ENCODE results near the gene KRTAP10-4. TPM values are rescaled to one million over a fixed set of nuclear protein-coding genes. Genes with fewer than 3 reads are reported as not detected.

The KRTAP10-4 gene
- total and polyA plus RNA-seq, 2 experiments from 2014 or later = 0.16 TPM; not detected in 1

DNA sequence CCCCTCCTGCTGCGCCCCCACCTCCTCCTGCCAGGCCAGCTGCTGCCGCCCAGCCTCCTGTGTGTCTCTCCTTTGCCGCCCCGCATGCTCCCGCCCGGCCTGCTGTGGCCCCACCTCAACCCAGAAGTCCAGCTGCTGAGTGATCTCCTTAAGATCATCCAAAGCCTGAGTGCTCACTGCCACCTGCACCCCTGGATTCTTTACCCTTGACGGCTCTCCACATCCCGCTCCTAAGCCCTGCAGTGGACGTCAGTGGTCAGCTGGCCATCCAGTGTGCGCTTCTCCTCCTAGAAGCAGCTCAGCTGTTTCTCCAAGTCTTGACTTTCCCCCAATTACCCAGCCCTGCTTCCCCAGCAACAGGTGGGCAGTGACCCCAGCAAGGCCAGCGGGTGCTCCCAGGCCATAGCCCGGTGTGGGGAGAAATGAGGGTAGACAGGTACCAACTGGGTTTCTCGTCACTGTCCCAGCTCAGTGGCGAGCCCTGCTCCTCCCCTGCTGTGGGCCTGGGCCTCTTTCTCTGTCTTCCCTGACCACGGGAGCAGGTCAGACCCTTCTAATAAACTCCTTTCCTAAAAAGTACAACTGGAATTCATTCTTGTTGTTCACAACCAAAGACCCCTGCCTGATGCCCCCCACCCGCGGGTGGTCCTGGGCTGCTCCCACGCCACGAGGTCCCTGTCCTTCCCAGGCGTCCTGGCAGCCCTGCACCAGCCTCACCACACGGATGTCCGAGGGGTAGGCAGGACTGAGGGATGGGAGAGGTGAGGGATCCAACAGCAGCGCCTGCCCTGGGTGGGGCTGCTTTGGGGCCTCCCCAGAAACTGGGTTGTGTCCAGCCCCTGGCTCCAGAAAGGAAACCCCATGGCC is 28.3 kb downstream of the KRTAP10-4 start:
- TF ChIP-seq, protein P1, sequence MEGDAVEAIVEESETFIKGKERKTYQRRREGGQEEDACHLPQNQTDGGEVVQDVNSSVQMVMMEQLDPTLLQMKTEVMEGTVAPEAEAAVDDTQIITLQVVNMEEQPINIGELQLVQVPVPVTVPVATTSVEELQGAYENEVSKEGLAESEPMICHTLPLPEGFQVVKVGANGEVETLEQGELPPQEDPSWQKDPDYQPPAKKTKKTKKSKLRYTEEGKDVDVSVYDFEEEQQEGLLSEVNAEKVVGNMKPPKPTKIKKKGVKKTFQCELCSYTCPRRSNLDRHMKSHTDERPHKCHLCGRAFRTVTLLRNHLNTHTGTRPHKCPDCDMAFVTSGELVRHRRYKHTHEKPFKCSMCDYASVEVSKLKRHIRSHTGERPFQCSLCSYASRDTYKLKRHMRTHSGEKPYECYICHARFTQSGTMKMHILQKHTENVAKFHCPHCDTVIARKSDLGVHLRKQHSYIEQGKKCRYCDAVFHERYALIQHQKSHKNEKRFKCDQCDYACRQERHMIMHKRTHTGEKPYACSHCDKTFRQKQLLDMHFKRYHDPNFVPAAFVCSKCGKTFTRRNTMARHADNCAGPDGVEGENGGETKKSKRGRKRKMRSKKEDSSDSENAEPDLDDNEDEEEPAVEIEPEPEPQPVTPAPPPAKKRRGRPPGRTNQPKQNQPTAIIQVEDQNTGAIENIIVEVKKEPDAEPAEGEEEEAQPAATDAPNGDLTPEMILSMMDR (IDR thresholded peaks at IDR 0.05; ENCODE audit: low read depth, low read length) = no peak
- H3K27me3 ChIP-seq = no peaks in the 10 kb centered on the region
- no peaks in the 10 kb centered on the region for H3K36me3 ChIP-seq
- no peaks in the 10 kb centered on the region for H3K4me1 ChIP-seq (ENCODE audit: low read depth)
- no peak overlapping the region for H3K4me3 ChIP-seq
- H3K27ac ChIP-seq = no peak overlapping the region
- no peak for DNase-seq (ENCODE audit: low read depth in 1 of 2, low spot score in 1 of 2)
- H3K9me3 ChIP-seq (ENCODE audit: low read depth) = no peaks in the 10 kb centered on the region

DNA sequence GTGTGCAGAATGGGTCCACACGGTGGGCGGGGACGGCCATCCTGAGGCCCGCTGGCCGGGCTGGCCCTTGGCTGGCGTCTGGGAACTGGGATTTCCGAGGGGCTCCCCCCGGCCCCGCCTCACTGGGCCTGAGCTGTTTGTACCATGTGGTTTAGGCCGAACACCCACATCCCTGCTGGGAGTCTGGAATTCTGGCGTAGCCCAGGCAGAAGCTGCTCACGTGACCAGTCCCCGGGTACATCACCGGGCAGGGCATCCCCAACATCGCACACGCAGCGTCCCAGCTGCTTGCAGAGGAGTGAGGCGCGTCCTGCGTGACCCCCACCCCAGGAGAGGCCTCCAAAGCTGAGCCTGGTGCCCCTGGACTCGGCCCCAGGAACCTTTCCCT is 28.9 kb downstream of the KRTAP10-4 start:
- Histone ChIP-seq H3K36me3 (no peaks in the 10 kb centered on the region), H3K4me3 (no peak overlapping the region), H3K27ac (no peak overlapping the region), H3K4me1 (ENCODE audit: low read depth) (no peaks in the 10 kb centered on the region), H3K27me3 (no peaks in the 10 kb centered on the region), H3K9me3 (ENCODE audit: low read depth) (no peaks in the 10 kb centered on the region)
- no peak for DNase-seq (ENCODE audit: low read depth in 1 of 2, low spot score in 1 of 2)
- TF ChIP-seq, protein P1 (IDR thresholded peaks at IDR 0.05; ENCODE audit: low read depth, low read length) = no peak

DNA sequence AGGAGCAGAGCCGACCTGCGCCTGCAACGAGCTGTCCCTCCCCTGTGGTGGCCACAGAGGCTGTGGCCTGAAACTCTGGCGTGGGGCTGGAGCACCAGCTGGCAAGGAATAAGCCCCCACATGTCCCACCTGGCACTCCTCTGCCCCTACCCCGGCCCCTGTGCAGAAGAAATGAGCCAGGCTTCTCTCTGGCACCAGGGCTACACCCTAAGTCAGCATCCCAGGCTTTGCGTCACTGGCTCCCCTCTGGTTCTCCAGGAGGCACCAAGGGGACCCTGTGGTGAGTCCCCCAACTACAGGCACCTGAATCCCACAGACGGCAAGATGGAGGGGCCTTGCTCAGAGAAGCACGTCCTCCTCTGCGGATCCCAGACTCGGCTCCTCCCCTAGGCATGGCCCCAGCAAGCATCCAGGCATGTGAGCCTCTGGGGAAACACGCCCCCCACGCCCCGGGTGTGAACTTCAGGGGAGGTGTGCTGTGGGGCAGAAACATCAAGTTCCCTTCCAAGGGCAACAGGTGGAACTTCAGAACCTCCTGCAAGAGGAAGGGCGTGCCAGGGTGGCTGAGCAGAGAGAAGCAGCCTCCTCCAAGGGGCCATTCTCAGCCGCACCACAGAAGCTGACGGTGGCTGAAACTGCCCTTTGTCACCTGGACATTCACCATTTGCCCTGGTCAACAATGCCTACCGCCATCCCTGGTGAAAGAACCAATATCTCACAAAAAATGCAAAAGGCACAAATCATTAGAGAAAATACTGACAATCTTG is 29.8 kb downstream of the KRTAP10-4 start:
- TF ChIP-seq, protein P1 (IDR thresholded peaks at IDR 0.05; ENCODE audit: low read depth, low read length) = no peak
- Histone ChIP-seq H3K27me3 (no peaks in the 10 kb centered on the region), H3K9me3 (ENCODE audit: low read depth) (no peaks in the 10 kb centered on the region), H3K4me1 (ENCODE audit: low read depth) (no peaks in the 10 kb centered on the region), H3K36me3 (no peaks in the 10 kb centered on the region), H3K27ac (no peak overlapping the region), H3K4me3 (no peak overlapping the region)
- no peak for DNase-seq (ENCODE audit: low read depth in 1 of 2, low spot score in 1 of 2)

DNA sequence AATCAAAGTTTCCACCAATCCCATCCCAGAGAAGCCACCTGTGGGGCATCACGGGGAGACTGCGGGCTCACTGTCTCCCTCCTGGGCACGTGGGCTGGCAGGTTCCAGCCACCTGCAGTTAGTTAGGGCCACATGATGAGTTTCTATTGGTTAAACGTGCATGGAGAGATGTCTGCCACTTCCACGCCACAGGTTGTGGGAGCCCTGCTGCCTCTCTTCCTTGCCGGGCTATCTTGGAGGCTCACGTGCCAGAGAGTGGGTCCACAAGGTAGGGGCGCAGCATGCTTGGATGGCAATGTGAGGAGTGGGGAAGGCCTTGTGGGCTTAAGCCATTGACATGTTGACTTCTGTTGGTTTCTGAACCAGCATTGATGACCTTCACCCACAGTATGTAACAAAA is 30.4 kb downstream of the KRTAP10-4 start:
- Histone ChIP-seq H3K27me3 (no peaks in the 10 kb centered on the region), H3K4me1 (ENCODE audit: low read depth) (no peaks in the 10 kb centered on the region), H3K9me3 (ENCODE audit: low read depth) (no peaks in the 10 kb centered on the region), H3K27ac (no peak overlapping the region), H3K36me3 (no peaks in the 10 kb centered on the region), H3K4me3 (no peak overlapping the region)
- TF ChIP-seq, protein P1 (IDR thresholded peaks at IDR 0.05; ENCODE audit: low read depth, low read length) = no peak
- DNase-seq (ENCODE audit: low read depth in 1 of 2, low spot score in 1 of 2) = no peak

DNA sequence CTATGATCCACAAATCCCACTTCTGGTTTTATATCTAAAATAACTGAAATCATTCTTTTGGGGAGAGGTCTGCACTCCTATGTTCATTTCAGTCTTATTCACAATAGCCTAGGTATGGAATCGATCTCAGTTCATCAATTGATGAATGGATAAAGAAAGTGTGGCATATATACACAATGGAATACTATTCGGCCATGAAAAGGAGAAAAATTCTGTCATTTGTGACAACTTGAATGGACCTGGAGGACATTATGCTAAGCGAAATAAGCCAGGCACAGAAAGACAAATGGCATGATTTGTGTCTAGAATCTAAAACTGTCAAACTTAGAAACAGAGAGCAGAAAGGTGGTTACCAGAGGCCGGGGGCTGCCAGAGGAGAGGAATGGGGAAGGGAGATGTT is 33.0 kb downstream of the KRTAP10-4 start:
- H3K4me1 ChIP-seq (ENCODE audit: low read depth) = no peaks in the 10 kb centered on the region
- DNase-seq (ENCODE audit: low read depth in 1 of 2, low spot score in 1 of 2) = no peak
- H3K4me3 ChIP-seq = no peak overlapping the region
- H3K9me3 ChIP-seq (ENCODE audit: low read depth) = no peaks in the 10 kb centered on the region
- no peaks in the 10 kb centered on the region for H3K36me3 ChIP-seq
- TF ChIP-seq, protein P1 (IDR thresholded peaks at IDR 0.05; ENCODE audit: low read depth, low read length) = no peak
- no peaks in the 10 kb centered on the region for H3K27me3 ChIP-seq
- no peak overlapping the region for H3K27ac ChIP-seq
